Caco-2 (cell line): Measurements from ENCODE around the gene P2RY2. TPM values are rescaled to one million over a fixed set of nuclear protein-coding genes. Genes with fewer than 3 reads are reported as not detected.

ENCODE experiments used
- BruUV-seq: library from RNA; stranded (reverse); fragments of 400-500 nt; replicated peaks from 2 replicates; lab custom pipeline; 2021; lab: Mats Ljungman, UMichigan
- CTCF ChIA-PET: fragments of 300-600 bp; sonication (Branson Sonifier 250); formaldehyde crosslinking; loops from one replicate; lab custom pipeline; 2022; ENCODE audit warnings: antibody characterized with exemption; lab: Charles Lee
- POLR2A ChIA-PET: fragments of 300-600 bp; sonication (Branson Sonifier 250); formaldehyde crosslinking; loops from one replicate; lab custom pipeline; 2022; ENCODE audit warnings: antibody characterized with exemption; lab: Charles Lee
- DNase-seq, 2 experiments: peaks; one replicate each; pipeline versions ENCODE4 v3.0.0 to v3.0.0-alpha.2; 2020 to 2022
- H3K27me3 ChIP-seq: replicated peaks from 2 replicates; pipeline ENCODE4 v1.6.0; 2011; ENCODE audit warnings: low read length; ENCODE audit not compliant: control insufficient read depth, insufficient read depth
- H3K36me3 ChIP-seq: 2 replicates; pipeline ENCODE4 v1.5.1; 2011; ENCODE audit warnings: low read length; ENCODE audit not compliant: control insufficient read depth, insufficient read depth
- H3K4me1 ChIP-seq: fragments of 250-450 bp; sonication (Bioruptor Pico); 2 replicates; pipeline ENCODE4 v1.5.1; 2020; ENCODE audit warnings: mild to moderate bottlenecking
- H3K4me3 ChIP-seq: 2 replicates; pipeline ENCODE4 v1.5.1; 2011; ENCODE audit warnings: low read depth, mild to moderate bottlenecking, control low read depth, low read length
- H3K9me3 ChIP-seq: fragments of 250-450 bp; sonication (Bioruptor Pico); 2 replicates; pipeline ENCODE4 v1.5.1; 2020; ENCODE audit warnings: mild to moderate bottlenecking, moderate library complexity
- H3K27ac Mint-ChIP-seq: one replicate; pipeline ENCODE4 v1.8.0; 2022; ENCODE audit warnings: mixed read lengths; ENCODE audit not compliant: unreplicated experiment
- H3K27me3 Mint-ChIP-seq: one replicate; pipeline ENCODE4 v1.8.0; 2022; ENCODE audit warnings: mixed read lengths; ENCODE audit not compliant: insufficient read depth, unreplicated experiment
- H3K36me3 Mint-ChIP-seq: one replicate; pipeline ENCODE4 v1.8.0; 2022; ENCODE audit warnings: mild to moderate bottlenecking, mixed read lengths; ENCODE audit not compliant: insufficient read depth, unreplicated experiment
- H3K4me1 Mint-ChIP-seq: one replicate; pipeline ENCODE4 v1.8.0; 2022; ENCODE audit warnings: low read depth, mixed read lengths; ENCODE audit not compliant: unreplicated experiment
- H3K4me3 Mint-ChIP-seq: one replicate; pipeline ENCODE4 v1.8.0; 2022; ENCODE audit warnings: mild to moderate bottlenecking, moderate library complexity, mixed read lengths; ENCODE audit not compliant: unreplicated experiment
- H3K9me3 Mint-ChIP-seq: one replicate; pipeline ENCODE4 v1.8.0; 2022; ENCODE audit warnings: mixed read lengths; ENCODE audit not compliant: unreplicated experiment
- CTCF ChIP-seq, 2 experiments: fragments of 200-600 bp in 1 of 2; IDR thresholded peaks; 1 replicate in 1 of 2; 2 replicates in 1 of 2; pipeline versions ENCODE4 v1.5.1 to v1.8.0; 2011 to 2022; ENCODE audit warnings: antibody characterized with exemption in 1 of 2, control low read depth in 1 of 2, inconsistent platforms in 1 of 2, low read depth in 1 of 2, low read length in 1 of 2, mild to moderate bottlenecking in 1 of 2, moderate library complexity in 1 of 2; ENCODE audit not compliant: insufficient read depth in 1 of 2, severe bottlenecking in 1 of 2, unreplicated experiment in 1 of 2
- intact Hi-C: fragments of 100-400 bp; cut with micrococcal nuclease; formaldehyde crosslinking; loops from one replicate; pipeline ENCODE4 v1.10.0; 2022; ENCODE audit not compliant: unreplicated experiment
- total RNA-seq: library from RNA; stranded (reverse); gene quantifications from 2 replicates; pipeline ENCODE4 v1.2.3, GENCODE V29; 2022

The P2RY2 gene
- total RNA-seq, 1 experiment from 2014 or later = 10.4 TPM

- no peaks in the 10 kb centered on the region for H3K9me3 ChIP-seq
- H3K27me3 ChIP-seq = no peaks in the 10 kb centered on the region
- peak overlapping the region; percentile 36 for H3K4me3 ChIP-seq
- H3K4me1 ChIP-seq = 0 out of 2 replicates have a peak, but pooled peaks cover 12% of the 10 kb centered on the region
- H3K27me3 Mint-ChIP-seq = no peaks in the 10 kb centered on the region
- intact Hi-C loops = loop anchor here (1.0 to 2.0 kb wide), 6 partner anchors 14 to 411 kb away; no protein-coding TSS in a partner anchor
- POLR2A ChIA-PET = no interaction called here
- H3K36me3 Mint-ChIP-seq = peaks cover 5% of the 10 kb centered on the region
- peak; percentile 86 to 91 for DNase-seq
- BruUV-seq = no TSS peak
- no peaks in the 10 kb centered on the region for H3K9me3 Mint-ChIP-seq
- H3K27ac Mint-ChIP-seq = peak overlapping the region; percentile 66
- peak overlapping the region; percentile 62 for H3K4me3 Mint-ChIP-seq
- peaks cover 17% of the 10 kb centered on the region for H3K4me1 Mint-ChIP-seq
- H3K36me3 ChIP-seq = no peaks in the 10 kb centered on the region
- CTCF ChIA-PET = interaction anchor here (0.5 to 2.0 kb wide), 19 partner anchors 9 to 118 kb away, joined by 3 to 22 read pairs (median 4); partner anchors contain the start of gene P2RY6
- peak; percentile 94 to 98 for TF ChIP-seq CTCF (IDR thresholded peaks at IDR 0.05; ENCODE audit: insufficient read depth in 1 of 2, low read depth in 1 of 2, low read length in 1 of 2, severe bottlenecking in 1 of 2, unreplicated experiment in 1 of 2)
Measured at GRCh38 chr11:73242251-73243092, 24.4 kb downstream of the P2RY2 start.

GRCh38 chr11:73243093-73243485 is 25.0 kb downstream of the P2RY2 start:
- Histone ChIP-seq H3K4me1 (0 out of 2 replicates have a peak, but pooled peaks cover 12% of the 10 kb centered on the region), H3K4me3 (no peak overlapping the region), H3K36me3 (no peaks in the 10 kb centered on the region), H3K27me3 (no peaks in the 10 kb centered on the region), H3K9me3 (no peaks in the 10 kb centered on the region)
- ChIA-PET POLR2A (no interaction called here), CTCF (interaction anchor here (0.5 to 2.0 kb wide), 17 partner anchors 10 to 117 kb away, joined by 3 to 22 read pairs (median 4); partner anchors contain the start of gene P2RY6)
- peak overlapping the region; percentile 66 for H3K27ac Mint-ChIP-seq
- intact Hi-C loops = loop anchor here (2.0 kb wide), 1 partner anchor 318 kb away; no protein-coding TSS in a partner anchor
- no peak overlapping the region for H3K4me3 Mint-ChIP-seq
- DNase-seq = peak in 1 of 2 experiments; percentile 32
- peaks cover 17% of the 10 kb centered on the region for H3K4me1 Mint-ChIP-seq
- no peaks in the 10 kb centered on the region for H3K36me3 Mint-ChIP-seq
- no peaks in the 10 kb centered on the region for H3K9me3 Mint-ChIP-seq
- H3K27me3 Mint-ChIP-seq = no peaks in the 10 kb centered on the region
- TF ChIP-seq CTCF (IDR thresholded peaks at IDR 0.05; ENCODE audit: insufficient read depth in 1 of 2, low read depth in 1 of 2, low read length in 1 of 2, severe bottlenecking in 1 of 2, unreplicated experiment in 1 of 2) = no peak
- BruUV-seq = TSS peak; percentile 15

- ChIA-PET POLR2A (interaction anchor here (1.1 kb wide), 1 partner anchor 41 kb away, joined by 5 read pairs; no protein-coding TSS in a partner anchor), CTCF (interaction anchor here (0.5 to 1.9 kb wide), 7 partner anchors 8 to 450 kb away, joined by 3 to 7 read pairs (median 4); partner anchors contain the start of gene STARD10)
- no peaks in the 10 kb centered on the region for H3K27me3 ChIP-seq
- H3K4me1 ChIP-seq = 0 out of 2 replicates have a peak, but pooled peaks cover 12% of the 10 kb centered on the region
- intact Hi-C loops = no loop called here
- no peak overlapping the region for H3K4me3 ChIP-seq
- Mint-ChIP-seq H3K27ac (peak overlapping the region; percentile 1), H3K9me3 (no peaks in the 10 kb centered on the region), H3K4me1 (peaks cover 25% of the 10 kb centered on the region), H3K27me3 (no peaks in the 10 kb centered on the region), H3K4me3 (no peak overlapping the region), H3K36me3 (no peaks in the 10 kb centered on the region)
- H3K36me3 ChIP-seq = no peaks in the 10 kb centered on the region
- no peaks in the 10 kb centered on the region for H3K9me3 ChIP-seq
- no peak for TF ChIP-seq CTCF (IDR thresholded peaks at IDR 0.05; ENCODE audit: insufficient read depth in 1 of 2, low read depth in 1 of 2, low read length in 1 of 2, severe bottlenecking in 1 of 2, unreplicated experiment in 1 of 2)
- no TSS peak for BruUV-seq
- DNase-seq = peak in 1 of 2 experiments; percentile 30
Measured at GRCh38 chr11:73244589-73245240, 26.6 kb downstream of the P2RY2 start.
